IPS-15b (cell line): ENCODE data around the gene CNIH1.
"Not testable (repeated sequence)": the region's sequence is repeated elsewhere in the genome, so short reads cannot be mapped to it uniquely, and the experiment has no call there.

Experiments
- H3K27me3 ChIP-seq: one replicate; pipeline ENCODE4 v1.6.1; 2013; ENCODE audit warnings: low read length; ENCODE audit not compliant: control insufficient read depth, insufficient read depth
- H3K36me3 ChIP-seq: one replicate; pipeline ENCODE4 v1.6.1; 2013; ENCODE audit warnings: low read length; ENCODE audit not compliant: control insufficient read depth, insufficient read depth
- H3K4me1 ChIP-seq: one replicate; pipeline ENCODE4 v1.6.1; 2013; ENCODE audit warnings: mild to moderate bottlenecking, low read length; ENCODE audit not compliant: control insufficient read depth, insufficient read depth
- H3K4me3 ChIP-seq: one replicate; pipeline ENCODE4 v1.5.1; 2013; ENCODE audit warnings: low read depth, low read length
- H3K9ac ChIP-seq: one replicate; pipeline ENCODE4 v1.6.1; 2013; ENCODE audit warnings: low read depth, mild to moderate bottlenecking, low read length
- H3K9me3 ChIP-seq: one replicate; pipeline ENCODE4 v1.6.1; 2013; ENCODE audit warnings: mild to moderate bottlenecking, low read length; ENCODE audit not compliant: control insufficient read depth, insufficient read depth

CNIH1 gene

GRCh38 chr14:54392986-54393884, 47.9 kb downstream of the CNIH1 start:
- not testable (repeated sequence) for H3K9ac ChIP-seq, H3K36me3 ChIP-seq, H3K4me1 ChIP-seq, H3K27me3 ChIP-seq, H3K9me3 ChIP-seq
- peak overlapping the region; percentile 20 for H3K4me3 ChIP-seq

- Histone ChIP-seq H3K9me3 (no peaks in the 10 kb centered on the region), H3K4me3 (peak overlapping the region; percentile 20), H3K36me3 (no peaks in the 10 kb centered on the region), H3K9ac (no peak overlapping the region), H3K4me1 (no peaks in the 10 kb centered on the region), H3K27me3 (peaks cover under 1% of the 10 kb centered on the region)
Measured at GRCh38 chr14:54392131-54392859, 48.9 kb downstream of the CNIH1 start.

GRCh38 chr14:54387328-54387727, 53.8 kb downstream of the CNIH1 start:
- no peaks in the 10 kb centered on the region for H3K9me3 ChIP-seq
- H3K4me1 ChIP-seq = no peaks in the 10 kb centered on the region
- H3K27me3 ChIP-seq = no peaks in the 10 kb centered on the region
- H3K4me3 ChIP-seq = no peak overlapping the region
- H3K36me3 ChIP-seq = no peaks in the 10 kb centered on the region
- H3K9ac ChIP-seq = no peak overlapping the region

GRCh38 chr14:54385556-54385955, 55.6 kb downstream of the CNIH1 start:
- H3K27me3 ChIP-seq = no peaks in the 10 kb centered on the region
- H3K4me3 ChIP-seq = no peak overlapping the region
- no peaks in the 10 kb centered on the region for H3K36me3 ChIP-seq

GRCh38 chr14:54383835-54384234, 57.3 kb downstream of the CNIH1 start:
- Histone ChIP-seq H3K9ac (no peak overlapping the region), H3K4me3 (no peak overlapping the region), H3K36me3 (no peaks in the 10 kb centered on the region), H3K4me1 (no peaks in the 10 kb centered on the region), H3K27me3 (no peaks in the 10 kb centered on the region), H3K9me3 (no peaks in the 10 kb centered on the region)

More at GRCh38 chr14:54385556-54385955, 55.6 kb downstream of the CNIH1 start:
- Histone ChIP-seq H3K9ac (no peak overlapping the region), H3K9me3 (no peaks in the 10 kb centered on the region), H3K4me1 (no peaks in the 10 kb centered on the region)

GRCh38 chr14:54381821-54382220, 59.4 kb downstream of the CNIH1 start:
- Histone ChIP-seq H3K27me3 (no peaks in the 10 kb centered on the region), H3K4me3 (no peak overlapping the region), H3K9ac (no peak overlapping the region), H3K36me3 (no peaks in the 10 kb centered on the region), H3K9me3 (no peaks in the 10 kb centered on the region), H3K4me1 (peaks cover 6% of the 10 kb centered on the region)

GRCh38 chr14:54380558-54380957, 60.6 kb downstream of the CNIH1 start:
- not testable (repeated sequence) for H3K36me3 ChIP-seq, H3K4me3 ChIP-seq, H3K9ac ChIP-seq, H3K27me3 ChIP-seq, H3K4me1 ChIP-seq, H3K9me3 ChIP-seq

- H3K9me3 ChIP-seq, H3K27me3 ChIP-seq, H3K36me3 ChIP-seq, H3K4me3 ChIP-seq, H3K9ac ChIP-seq: not testable (repeated sequence)
- peaks cover 13% of the 10 kb centered on the region for H3K4me1 ChIP-seq
Measured at GRCh38 chr14:54378893-54379292, 62.3 kb downstream of the CNIH1 start.

- H3K36me3 ChIP-seq = no peaks in the 10 kb centered on the region
- H3K27me3 ChIP-seq = no peaks in the 10 kb centered on the region
- H3K9me3 ChIP-seq = no peaks in the 10 kb centered on the region
- H3K4me3 ChIP-seq = no peak overlapping the region
- H3K4me1 ChIP-seq = peaks cover 13% of the 10 kb centered on the region
- no peak overlapping the region for H3K9ac ChIP-seq
Measured at GRCh38 chr14:54377501-54377900, 63.7 kb downstream of the CNIH1 start.

- no peaks in the 10 kb centered on the region for H3K27me3 ChIP-seq
- H3K9ac ChIP-seq = no peak overlapping the region
- no peaks in the 10 kb centered on the region for H3K9me3 ChIP-seq
- peaks cover 17% of the 10 kb centered on the region for H3K4me1 ChIP-seq
- no peak overlapping the region for H3K4me3 ChIP-seq
- H3K36me3 ChIP-seq = no peaks in the 10 kb centered on the region
Measured at GRCh38 chr14:54374117-54374884, 66.9 kb downstream of the CNIH1 start.
